H54 (cell line): ENCODE data around the gene FTCD.

ENCODE experiments used
- DNase-seq: peaks from one replicate; pipeline ENCODE4 v3.0.0; 2011; ENCODE audit warnings: low spot score, mixed read lengths; ENCODE audit not compliant: insufficient read length
- FAIRE-seq: peaks from 3 replicates; lab custom pipeline; 2011; peaks lifted over from hg19 to GRCh38; lab: Jason Lieb, UNC
- POLR2A ChIP-seq: IDR thresholded peaks from 2 replicates; pipeline ENCODE4 v1.6.1; 2011; ENCODE audit warnings: low read depth, mild to moderate bottlenecking, low read length

Gene FTCD

GRCh38 chr21:46094401-46095082 lies 60.8 kb downstream of the FTCD start:
- FAIRE-seq (no peak), DNase-seq (no peak)
- no peak for TF ChIP-seq POLR2A

- no peak for TF ChIP-seq POLR2A
- DNase-seq, result no peak
- FAIRE-seq, result no peak
These were observed 61.5 kb downstream of the FTCD start for GRCh38 chr21:46093668-46094400.

- TF ChIP-seq POLR2A, result no peak
- FAIRE-seq (no peak), DNase-seq (no peak)
These were observed 62.3 kb downstream of the FTCD start for GRCh38 chr21:46092811-46093667.

GRCh38 chr21:46092026-46092764 lies 63.2 kb downstream of the FTCD start:
- DNase-seq (peak; percentile 56), FAIRE-seq (no peak)
- TF ChIP-seq POLR2A, result no peak

- no peak for TF ChIP-seq POLR2A
- FAIRE-seq (no peak), DNase-seq (no peak)
These were observed 63.8 kb downstream of the FTCD start for GRCh38 chr21:46091631-46092025.

GRCh38 chr21:46091118-46091517 lies 64.3 kb downstream of the FTCD start:
- no peak for FAIRE-seq
- no peak for DNase-seq
- no peak for TF ChIP-seq POLR2A

GRCh38 chr21:46089285-46089684 lies 66.1 kb downstream of the FTCD start:
- DNase-seq (no peak), FAIRE-seq (no peak)
- no peak for TF ChIP-seq POLR2A

- no peak for TF ChIP-seq POLR2A
- DNase-seq (no peak), FAIRE-seq (no peak)
These were observed 67.2 kb downstream of the FTCD start for GRCh38 chr21:46088189-46088588.

GRCh38 chr21:46087641-46088040 lies 67.7 kb downstream of the FTCD start:
- FAIRE-seq, result no peak
- TF ChIP-seq POLR2A, result no peak
- no peak for DNase-seq
